ENCODE results near the gene CCDC27.

The CCDC27 gene

DNA sequence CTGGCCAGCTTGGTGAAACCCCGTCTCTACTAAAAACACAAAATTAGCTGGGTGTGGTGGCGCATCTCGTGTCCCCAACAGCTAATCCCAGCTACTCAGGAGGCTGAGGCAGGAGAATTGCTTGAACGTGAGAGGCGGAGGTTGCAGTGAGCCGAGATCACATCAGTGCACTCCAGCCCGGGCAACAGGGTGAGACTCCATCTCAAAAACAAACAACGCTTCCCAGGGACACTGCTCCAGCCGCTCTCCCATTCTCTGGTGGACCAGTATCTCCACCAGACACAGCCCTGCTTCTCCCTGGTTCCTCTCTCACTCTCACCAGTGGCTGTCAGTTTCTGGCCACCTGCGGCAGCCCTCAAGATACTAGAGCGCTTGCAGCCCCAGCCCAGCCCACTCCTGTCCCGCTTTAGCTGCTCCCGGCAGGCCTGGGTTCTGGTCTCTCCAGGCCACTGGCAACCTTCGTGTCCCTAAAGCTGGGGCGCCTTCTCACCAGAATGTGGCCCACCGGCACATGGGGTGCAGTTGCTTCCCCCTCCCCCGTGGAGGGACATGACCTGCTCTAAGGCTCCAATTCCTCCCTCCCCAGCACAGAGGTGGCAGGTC, 65.0 kb downstream of the CCDC27 start:
- Mint-ChIP-seq H3K27ac (no peak overlapping the region), H3K36me3 (ENCODE audit: low read depth) (peaks cover 28% of the 10 kb centered on the region), H3K27me3 (ENCODE audit: low read depth, poor library complexity) (no peaks in the 10 kb centered on the region), H3K4me3 (no peak overlapping the region), H3K9me3 (no peaks in the 10 kb centered on the region), H3K4me1 (peaks cover 27% of the 10 kb centered on the region)
- DNase-seq, result no peak
- TF ChIP-seq, protein P1, sequence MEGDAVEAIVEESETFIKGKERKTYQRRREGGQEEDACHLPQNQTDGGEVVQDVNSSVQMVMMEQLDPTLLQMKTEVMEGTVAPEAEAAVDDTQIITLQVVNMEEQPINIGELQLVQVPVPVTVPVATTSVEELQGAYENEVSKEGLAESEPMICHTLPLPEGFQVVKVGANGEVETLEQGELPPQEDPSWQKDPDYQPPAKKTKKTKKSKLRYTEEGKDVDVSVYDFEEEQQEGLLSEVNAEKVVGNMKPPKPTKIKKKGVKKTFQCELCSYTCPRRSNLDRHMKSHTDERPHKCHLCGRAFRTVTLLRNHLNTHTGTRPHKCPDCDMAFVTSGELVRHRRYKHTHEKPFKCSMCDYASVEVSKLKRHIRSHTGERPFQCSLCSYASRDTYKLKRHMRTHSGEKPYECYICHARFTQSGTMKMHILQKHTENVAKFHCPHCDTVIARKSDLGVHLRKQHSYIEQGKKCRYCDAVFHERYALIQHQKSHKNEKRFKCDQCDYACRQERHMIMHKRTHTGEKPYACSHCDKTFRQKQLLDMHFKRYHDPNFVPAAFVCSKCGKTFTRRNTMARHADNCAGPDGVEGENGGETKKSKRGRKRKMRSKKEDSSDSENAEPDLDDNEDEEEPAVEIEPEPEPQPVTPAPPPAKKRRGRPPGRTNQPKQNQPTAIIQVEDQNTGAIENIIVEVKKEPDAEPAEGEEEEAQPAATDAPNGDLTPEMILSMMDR (IDR thresholded peaks at IDR 0.05), result no peak

DNA sequence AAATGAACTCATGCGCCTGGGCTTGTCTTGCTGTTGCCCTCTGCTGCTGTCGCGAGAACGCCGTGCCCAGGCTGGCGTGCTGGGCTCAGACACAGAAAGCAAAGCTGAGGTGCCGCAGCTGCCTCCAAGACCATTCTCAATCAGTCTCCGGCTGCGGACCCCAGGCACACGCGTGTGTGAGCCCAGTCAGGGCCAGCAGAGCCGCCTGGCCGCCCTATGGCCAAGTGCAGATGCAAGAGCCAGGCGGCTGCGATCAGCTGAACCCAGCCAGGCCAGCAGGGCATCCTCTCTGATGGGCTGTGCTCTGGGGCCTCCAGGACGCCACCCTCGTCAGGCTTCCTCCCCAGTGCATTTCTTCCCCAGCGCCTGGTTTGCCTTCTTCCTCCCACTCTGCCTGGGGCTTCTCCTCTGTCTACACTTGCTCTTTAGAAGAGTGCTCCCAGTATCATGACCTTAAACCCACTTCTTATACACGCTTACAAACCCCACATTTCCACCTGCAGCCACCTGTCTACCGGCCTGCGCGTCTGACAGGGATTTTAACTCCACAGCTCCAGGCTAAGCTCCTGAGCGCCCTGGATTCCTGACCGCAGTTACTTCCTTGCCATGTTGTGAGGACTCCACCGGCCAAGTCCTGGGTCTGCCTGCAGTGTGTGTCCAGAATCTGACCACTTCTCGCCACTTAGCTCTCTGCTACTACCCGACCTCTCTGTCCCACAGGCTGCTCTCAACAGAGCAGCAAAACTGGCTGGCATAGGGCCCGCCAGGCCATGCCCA, 65.8 kb downstream of the CCDC27 start:
- peaks cover 27% of the 10 kb centered on the region for H3K4me1 Mint-ChIP-seq
- H3K9me3 Mint-ChIP-seq, result no peaks in the 10 kb centered on the region
- H3K4me3 Mint-ChIP-seq, result no peak overlapping the region
- TF ChIP-seq, protein P1 (IDR thresholded peaks at IDR 0.05), result no peak
- H3K36me3 Mint-ChIP-seq (ENCODE audit: low read depth), result peaks cover 28% of the 10 kb centered on the region
- peak overlapping the region; percentile 44 for H3K27ac Mint-ChIP-seq
- no peak for DNase-seq
- H3K27me3 Mint-ChIP-seq (ENCODE audit: low read depth, poor library complexity), result no peaks in the 10 kb centered on the region

DNA sequence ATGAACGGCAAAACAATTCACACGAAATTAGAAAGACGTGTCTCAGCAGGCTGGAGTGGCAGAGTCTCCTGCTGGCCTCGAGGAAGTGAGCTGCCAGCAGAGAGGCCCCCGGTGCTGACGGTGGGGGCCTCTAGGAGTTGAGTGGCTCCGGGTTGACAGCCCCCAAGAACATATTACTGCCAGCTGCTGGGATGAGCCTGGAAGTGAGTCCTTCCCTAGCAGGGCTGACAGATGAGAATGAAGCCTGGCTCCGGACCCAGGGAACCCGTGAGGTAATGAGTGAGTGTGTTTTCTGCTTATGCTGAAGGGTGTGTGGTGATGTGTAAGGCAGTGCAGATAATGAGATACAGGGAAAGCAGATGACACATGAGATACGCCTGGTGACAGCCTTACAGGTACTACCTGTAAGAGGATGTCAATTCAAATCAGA, 67.5 kb downstream of the CCDC27 start:
- Mint-ChIP-seq H3K9me3 (no peaks in the 10 kb centered on the region), H3K27ac (peak overlapping the region; percentile 77), H3K27me3 (ENCODE audit: low read depth, poor library complexity) (no peaks in the 10 kb centered on the region), H3K4me3 (peak overlapping the region; percentile 8), H3K36me3 (ENCODE audit: low read depth) (peaks cover 32% of the 10 kb centered on the region), H3K4me1 (peaks cover 27% of the 10 kb centered on the region)
- DNase-seq, result no peak
- TF ChIP-seq, protein P1 (IDR thresholded peaks at IDR 0.05), result no peak

DNA sequence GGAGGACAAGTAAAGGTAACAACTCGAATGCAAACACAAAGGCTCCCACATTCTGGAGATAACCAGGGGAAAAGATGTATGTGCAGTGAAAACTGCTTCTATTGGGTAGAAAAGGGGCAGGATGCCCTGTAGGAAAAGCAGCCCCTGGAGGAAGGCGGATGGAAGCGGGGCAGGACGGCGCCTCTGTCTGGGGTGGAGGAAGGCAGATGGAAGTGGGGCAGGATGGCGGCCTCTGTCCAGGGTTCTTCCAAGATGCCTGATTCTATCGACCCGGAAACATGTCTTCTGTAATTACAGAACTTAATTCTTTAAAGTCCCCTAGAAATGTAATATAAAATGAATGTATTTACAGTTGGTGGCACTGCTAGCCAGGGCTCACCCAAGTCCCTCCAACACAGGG, 68.1 kb downstream of the CCDC27 start:
- no peaks in the 10 kb centered on the region for H3K9me3 Mint-ChIP-seq
- peaks cover 27% of the 10 kb centered on the region for H3K36me3 Mint-ChIP-seq (ENCODE audit: low read depth)
- peaks cover 27% of the 10 kb centered on the region for H3K4me1 Mint-ChIP-seq
- TF ChIP-seq, protein P1 (IDR thresholded peaks at IDR 0.05), result no peak
- no peak overlapping the region for H3K4me3 Mint-ChIP-seq
- DNase-seq, result no peak
- no peaks in the 10 kb centered on the region for H3K27me3 Mint-ChIP-seq (ENCODE audit: low read depth, poor library complexity)
- no peak overlapping the region for H3K27ac Mint-ChIP-seq

DNA sequence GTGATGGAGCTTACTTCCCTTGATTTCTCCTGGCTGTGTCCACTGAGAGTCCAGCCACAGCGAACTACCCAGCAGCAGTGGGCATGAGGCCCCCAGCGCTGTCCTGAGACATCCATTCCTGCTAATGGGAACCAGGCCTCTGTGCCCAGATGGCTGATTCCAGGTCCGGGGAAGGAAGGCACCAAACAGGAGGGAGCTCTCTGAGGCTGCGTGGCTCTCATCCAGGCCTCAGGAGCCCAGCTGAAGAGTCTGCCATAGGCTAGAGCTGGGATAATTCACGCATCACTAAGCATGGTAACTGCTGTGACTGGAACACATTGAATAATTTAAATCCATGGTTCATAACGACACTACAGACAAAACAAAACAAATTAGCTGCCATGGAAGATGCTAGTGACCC, 68.8 kb downstream of the CCDC27 start:
- no peak for DNase-seq
- peaks cover 24% of the 10 kb centered on the region for H3K36me3 Mint-ChIP-seq (ENCODE audit: low read depth)
- H3K27ac Mint-ChIP-seq, result peak overlapping the region; percentile 91
- H3K4me1 Mint-ChIP-seq, result peaks cover 27% of the 10 kb centered on the region
- no peaks in the 10 kb centered on the region for H3K27me3 Mint-ChIP-seq (ENCODE audit: low read depth, poor library complexity)
- no peak overlapping the region for H3K4me3 Mint-ChIP-seq
- no peaks in the 10 kb centered on the region for H3K9me3 Mint-ChIP-seq
- TF ChIP-seq, protein P1 (IDR thresholded peaks at IDR 0.05), result no peak

All from nephron progenitor cell (in vitro differentiated cells).